GM12872 (cell line): ENCODE results near the gene TMEM131L.

ENCODE experiments used
- TF ChIP-seq, protein P1 (sequence below): IDR thresholded peaks from 3 replicates; pipeline ENCODE4 v1.5.1; 2011; ENCODE audit warnings: low read depth, mild to moderate bottlenecking, low read length, moderate library complexity; ENCODE audit not compliant: insufficient read depth

TMEM131L gene

DNA sequence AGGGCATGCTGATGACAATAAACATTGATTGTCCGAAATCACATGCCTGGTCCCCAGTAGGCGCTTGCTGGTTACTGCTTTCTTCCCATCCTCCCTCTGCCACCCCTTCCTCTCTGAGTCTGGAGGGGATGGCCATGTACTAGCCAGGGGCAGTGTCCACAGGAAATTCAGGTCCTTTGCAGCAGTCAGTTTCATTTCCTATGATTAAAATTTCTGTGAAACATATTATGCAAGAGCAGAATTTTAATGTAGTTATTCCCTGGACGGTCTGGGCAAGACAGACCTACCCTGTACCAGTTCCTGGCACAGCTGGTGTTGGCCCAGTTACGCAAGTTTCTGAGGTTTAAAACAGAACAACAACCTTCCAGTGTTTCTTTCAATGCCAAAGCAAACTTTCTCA, 189.8 kb downstream of the TMEM131L start:
- TF ChIP-seq, protein P1, sequence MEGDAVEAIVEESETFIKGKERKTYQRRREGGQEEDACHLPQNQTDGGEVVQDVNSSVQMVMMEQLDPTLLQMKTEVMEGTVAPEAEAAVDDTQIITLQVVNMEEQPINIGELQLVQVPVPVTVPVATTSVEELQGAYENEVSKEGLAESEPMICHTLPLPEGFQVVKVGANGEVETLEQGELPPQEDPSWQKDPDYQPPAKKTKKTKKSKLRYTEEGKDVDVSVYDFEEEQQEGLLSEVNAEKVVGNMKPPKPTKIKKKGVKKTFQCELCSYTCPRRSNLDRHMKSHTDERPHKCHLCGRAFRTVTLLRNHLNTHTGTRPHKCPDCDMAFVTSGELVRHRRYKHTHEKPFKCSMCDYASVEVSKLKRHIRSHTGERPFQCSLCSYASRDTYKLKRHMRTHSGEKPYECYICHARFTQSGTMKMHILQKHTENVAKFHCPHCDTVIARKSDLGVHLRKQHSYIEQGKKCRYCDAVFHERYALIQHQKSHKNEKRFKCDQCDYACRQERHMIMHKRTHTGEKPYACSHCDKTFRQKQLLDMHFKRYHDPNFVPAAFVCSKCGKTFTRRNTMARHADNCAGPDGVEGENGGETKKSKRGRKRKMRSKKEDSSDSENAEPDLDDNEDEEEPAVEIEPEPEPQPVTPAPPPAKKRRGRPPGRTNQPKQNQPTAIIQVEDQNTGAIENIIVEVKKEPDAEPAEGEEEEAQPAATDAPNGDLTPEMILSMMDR = no peak

DNA sequence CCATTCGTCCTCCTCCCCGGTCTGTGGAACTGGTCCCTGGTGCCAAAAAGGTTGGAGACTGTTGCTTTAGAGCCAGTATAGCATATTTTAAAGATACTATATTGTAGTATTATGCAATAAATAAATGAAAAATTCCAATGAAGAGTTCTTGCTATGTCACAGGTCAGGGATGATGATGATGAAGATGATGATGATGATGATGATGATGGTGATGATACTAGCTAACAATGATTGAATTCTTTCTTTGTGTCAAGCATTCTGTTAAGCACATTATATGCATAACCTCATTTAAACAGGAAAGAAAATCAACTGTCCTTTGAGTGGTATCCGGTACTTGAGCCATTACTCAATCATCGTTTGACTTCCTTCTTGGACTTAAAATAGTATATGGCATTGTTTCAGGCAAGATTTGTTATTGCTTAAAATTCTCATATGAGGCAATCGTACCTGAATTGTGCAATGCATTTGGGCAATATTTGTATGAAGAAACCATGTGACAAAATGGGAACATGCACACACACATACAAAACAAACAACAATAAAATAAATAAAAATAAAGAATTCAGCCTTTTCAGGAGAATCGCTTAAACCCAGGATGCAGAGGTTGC, 195.2 kb downstream of the TMEM131L start:
- TF ChIP-seq, protein P1 = no peak

DNA sequence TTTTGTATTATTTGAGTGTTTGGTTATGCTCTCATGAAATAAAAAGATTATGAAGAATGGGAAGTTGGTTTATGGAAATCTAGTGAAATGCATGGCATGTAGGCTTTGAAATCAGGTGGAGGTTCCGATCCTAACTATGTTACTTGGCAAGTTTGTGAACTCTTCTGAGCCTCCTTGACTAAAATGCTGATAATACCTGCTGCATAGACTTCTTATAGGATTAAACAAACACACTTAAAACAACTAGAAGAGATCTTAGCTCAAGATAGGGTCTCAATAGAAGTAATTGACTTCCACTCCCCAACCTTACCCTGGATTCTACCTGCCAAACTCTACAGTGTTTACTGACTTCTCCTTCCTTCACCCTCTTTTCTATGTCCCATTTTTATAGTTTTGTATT, 195.7 kb downstream of the TMEM131L start:
- TF ChIP-seq, protein P1 = no peak

DNA sequence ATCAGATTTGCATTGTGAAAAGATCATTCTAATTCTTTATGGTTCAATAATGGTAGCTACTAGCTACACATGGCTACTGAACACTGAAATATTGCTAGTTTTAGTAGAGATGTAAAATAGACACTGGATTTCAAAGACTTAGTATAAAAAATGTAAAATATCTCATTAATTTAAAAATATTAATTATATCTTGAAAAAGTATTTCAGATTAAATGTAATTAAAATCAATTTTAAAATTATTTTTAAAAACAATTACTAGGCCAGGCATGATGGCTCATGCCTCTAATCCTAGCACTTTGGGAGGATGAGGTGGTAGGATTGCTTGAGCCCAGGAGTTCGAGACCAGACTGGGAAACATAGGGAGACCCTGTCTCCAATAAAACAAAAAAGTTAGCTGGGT, 197.5 kb downstream of the TMEM131L start:
- TF ChIP-seq, protein P1 = no peak

DNA sequence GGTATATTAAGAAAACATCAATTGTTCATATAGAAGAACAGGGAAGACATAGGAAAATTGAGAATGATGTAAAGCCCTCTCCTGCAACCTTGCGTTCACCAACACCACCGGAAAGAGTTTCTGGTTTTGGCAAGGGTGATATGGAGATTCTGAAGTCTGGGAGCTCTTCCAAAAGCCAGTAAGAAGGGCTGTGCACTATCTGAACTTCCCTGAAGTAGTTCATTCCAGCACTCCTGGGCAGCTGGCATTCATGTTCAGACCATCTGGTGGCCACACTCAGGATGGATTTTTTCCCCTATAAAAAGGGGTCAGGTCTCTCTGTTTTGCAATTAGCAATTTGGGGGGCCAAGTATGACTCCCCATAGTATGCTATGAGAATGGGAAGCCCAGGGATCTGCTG, 202.5 kb downstream of the TMEM131L start:
- TF ChIP-seq, protein P1 = no peak

DNA sequence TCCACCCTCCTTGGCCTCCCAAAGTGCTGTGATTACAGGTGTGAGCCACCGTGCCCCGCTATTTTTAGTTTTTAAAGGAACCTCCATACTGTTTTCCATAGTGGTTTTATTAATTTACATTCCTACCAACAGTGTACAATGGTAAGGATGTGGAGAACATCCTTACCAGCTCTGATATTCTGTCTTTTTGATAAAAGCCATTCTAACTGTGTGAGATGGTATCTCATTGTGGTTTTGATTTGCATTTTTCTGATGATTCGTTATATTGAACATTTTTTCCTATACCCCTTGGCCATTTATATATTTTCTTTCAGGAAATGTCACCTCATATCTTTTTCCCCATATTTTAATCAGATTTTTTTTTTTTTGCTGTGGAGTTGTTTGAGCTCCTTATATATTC, 203.7 kb downstream of the TMEM131L start:
- TF ChIP-seq, protein P1 = no peak

DNA sequence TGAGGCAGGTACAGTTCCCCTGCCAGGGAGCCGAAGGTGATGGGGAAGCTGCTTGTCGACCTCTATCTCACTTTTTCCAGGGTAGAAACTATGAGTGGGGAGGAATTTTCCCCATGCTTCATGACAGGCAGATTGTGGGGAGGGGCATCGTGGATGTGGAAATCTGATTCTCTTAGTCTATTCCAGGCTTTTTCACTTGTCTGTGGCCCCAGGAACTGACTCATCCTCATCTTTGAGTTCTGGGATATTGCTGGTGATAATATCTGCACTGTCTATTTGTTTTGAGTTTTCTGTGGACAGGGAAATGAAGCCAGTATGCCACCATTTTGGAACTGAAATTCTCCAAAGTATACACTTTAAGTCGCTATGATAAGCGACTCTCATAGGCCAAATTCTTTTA, 210.3 kb downstream of the TMEM131L start:
- TF ChIP-seq, protein P1 = no peak
